CD4-positive, alpha-beta T cell treated with Interleukin-17A for 1 hour (primary cell): ENCODE data around the gene ADCY7.
A peak's percentile ranks its signal among the peaks of the same experiment; 100 is the strongest.
"Not testable (repeated sequence)": the region's sequence is repeated elsewhere in the genome, so short reads cannot be mapped to it uniquely, and the experiment has no call there.

Experiments used
- DNase-seq: peaks from one replicate; pipeline ENCODE4 v3.0.0-alpha.2; 2020

Gene ADCY7

DNA sequence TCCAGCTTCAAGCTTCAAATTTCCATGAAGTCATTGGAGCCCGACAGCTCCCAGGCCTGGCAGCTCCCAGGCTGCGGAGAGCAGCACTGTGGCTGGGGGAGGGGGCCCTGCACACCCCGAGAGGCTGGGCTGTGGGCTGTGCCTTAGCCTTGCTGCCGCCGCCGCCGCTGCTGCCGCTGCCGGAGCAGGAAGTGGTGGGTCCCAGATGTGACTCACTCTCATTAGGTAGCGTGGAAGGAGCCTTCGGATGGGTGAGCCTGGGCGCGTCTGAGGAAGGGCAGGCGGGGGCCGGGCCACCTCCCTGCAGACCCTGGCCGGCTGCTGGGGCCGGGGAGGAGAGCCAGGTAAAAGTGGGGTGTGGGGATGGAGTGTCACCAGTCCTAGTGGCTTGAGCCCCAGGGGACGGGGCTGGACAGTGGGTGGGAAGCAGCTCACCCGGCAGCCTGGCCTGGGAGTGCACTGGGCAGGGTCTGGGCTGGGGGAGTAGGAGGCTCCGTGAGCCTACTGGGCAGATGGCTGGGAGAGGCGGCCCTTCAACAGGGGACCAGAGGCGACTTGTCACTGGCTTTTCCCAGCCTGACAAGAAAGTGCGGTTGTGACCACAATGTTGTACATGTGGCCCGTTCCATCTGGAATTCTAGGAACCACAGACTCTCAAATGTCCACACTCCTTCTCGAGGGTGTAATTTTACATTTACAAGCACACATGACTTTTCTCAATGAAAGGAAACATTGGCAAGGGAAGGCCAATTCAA is at the start of gene ADCY7:
ADCY7 (plus strand) TSS at position 215 of the 755 bp plus-strand sequence. CDS start 21,629 bp downstream, outside the sequence.
- peak; percentile 87 for DNase-seq

DNA sequence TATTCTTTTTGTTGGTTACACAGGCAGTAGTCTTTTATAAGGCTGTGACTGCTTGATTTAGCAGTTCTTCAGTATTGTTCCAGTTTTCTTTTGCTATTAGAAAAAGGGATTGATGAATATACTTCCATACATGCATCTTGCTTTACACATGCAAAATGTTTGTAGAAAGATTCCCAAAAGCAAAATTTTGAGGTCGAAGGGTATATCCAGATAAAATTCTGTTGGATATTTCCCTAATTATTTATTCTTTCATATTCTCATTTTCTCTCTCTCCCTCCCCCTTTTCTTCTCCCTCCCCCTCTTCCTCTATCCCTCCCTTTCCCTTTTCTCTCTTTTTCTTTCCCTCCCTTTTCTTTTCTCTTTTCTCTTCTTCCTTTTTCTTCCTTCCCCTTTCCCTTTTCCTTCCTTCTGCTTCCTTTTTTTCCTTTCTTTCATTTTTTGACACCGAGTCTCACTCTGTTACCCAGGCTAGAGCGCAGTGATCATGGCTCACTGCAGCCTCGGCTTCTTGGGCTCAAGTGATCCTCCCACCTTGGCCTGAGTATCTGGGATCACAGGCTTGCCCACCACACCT is 46.9 kb upstream of the ADCY7 start:
- no peak for DNase-seq

DNA sequence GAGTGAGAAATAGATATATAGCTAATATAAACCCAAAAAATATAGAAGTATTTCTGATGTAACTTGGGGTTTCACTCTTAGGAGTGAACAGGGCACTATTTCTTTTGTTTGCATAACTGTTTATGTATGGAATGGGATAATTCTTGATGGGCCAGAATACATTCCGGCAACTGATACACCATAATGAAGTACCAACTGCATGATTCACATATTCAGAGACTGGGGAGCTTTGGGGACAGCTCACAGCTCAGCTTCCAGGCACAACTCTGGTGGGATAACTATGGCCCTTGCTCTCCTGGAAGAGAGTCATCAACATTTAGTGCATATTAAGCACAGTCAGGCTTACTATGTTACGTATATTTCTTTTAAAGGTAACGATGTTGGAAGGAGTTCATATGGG is 42.1 kb upstream of the ADCY7 start:
- DNase-seq: no peak

DNA sequence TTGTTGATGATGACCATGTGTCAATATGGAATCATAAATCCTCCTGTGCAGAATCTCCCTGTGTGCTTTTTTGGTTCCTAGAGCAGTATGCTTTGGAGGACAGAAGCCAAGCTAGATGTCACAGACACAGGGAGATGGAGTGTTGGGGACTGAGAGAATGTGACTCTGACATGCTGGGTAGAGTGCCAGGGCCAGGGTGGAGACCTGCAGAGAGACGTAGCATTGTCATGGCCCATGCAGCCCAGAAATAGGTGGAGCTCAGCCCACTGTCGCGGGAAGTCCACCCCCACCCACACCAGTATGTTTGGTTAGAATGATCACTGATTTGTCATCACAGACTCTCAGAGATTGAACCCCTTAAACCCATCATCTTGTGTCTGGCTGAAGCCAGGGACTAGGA is 39.2 kb upstream of the ADCY7 start:
- DNase-seq: no peak

DNA sequence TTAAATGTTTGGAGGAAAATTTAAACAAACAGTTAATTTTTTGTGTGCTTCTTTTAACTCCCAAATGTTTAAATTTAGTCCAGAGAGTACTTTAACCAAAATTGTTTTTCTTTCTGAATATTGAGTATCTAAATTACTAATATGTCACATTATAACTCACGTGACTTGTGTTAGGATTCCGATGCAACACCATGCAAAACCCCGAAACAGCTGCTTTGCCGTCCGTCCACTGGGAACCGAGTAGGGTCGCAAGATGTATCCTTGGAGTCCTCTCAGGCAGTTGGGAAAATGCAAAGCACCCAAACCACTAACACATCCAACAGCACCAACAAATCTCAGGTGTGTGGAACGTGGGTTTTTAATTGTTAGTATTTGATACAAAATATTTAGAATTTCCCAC is 38.7 kb upstream of the ADCY7 start:
- no peak for DNase-seq

DNA sequence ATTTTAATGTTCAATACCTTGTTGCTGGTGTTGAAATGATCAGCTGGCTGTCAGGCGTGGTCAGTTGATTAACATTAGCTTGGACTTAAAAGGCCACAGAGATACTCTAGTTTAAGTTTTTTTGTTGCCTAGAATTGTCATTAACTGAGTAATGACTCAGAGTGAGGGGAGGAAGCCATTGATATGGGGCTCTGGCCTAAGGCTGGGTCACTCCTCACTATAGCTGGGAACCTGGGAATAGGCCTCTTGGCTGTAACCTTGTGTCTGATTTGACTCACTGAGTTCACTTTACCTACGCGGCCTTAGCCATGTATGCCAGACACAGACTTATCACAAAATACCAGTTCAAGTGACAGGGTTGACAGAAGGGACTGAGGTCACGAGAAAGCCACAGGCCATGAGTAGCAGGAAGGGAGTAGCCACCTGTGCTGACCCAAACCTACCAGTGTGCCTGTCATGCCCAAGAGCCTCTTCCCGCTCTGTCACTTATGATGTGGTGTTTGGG is 37.9 kb upstream of the ADCY7 start:
- DNase-seq: no peak

DNA sequence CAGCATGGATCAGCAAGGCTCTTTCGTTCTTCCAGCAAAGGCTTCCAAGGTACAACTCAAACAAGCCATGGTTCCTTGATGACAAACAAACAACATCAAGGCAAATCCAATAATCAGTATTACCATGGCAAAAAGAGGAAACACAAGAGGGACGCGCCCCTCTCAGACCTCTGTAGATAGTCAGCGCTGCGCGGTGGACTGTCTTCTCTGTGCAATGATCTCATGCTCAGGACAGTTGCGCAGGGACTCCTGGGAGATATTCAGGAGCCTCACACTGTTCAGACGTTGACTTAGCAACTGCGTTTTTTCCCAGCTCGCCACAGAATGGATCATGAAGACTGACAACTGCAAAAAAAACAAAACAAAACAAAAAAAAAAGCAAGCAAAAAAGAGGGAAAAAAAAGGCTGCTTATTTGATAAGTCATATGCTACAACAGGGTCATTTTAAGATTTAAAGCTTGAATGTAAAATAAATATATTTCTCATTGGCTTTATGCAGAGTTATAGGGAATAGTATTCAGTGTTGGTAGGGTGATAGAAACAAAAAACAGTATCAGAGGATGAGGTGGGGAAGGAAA is 37.1 kb upstream of the ADCY7 start:
- no peak for DNase-seq

DNA sequence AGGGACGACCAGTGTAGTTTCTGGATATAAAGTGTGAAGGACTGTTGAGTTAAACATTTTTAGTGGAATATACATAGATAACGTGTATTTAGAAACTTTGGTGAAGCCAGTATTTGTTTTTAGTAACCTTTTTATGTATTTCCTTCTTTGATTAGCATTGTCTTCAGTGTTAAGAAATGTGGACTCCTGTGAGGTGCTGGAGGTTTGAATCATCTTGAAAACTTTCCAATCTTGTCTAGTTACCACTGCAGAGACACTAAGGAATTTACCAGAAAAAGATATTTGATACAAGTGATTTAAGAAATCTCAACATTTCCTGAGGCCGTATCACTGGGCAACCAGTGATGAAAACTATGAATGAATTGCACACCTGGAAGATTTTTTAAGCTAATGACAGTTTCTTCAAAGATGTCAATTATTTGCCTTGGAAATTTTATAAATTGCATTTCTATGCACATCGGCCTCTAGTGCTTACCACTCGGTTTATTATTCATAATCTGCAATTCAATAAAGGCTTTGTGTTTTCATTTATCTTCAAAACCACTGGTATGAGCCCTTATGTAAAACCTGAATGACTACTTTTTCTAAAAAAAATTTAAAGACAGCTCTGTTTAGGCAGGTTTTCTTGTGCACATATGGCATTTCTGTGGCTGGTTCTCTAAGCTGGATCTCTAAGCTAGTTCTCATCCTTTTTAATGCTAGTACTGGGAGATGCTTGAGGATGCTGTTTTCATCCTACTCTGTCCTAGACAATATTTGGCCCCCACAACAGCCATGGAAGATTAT is 31.4 kb upstream of the ADCY7 start:
- DNase-seq: no peak

DNA sequence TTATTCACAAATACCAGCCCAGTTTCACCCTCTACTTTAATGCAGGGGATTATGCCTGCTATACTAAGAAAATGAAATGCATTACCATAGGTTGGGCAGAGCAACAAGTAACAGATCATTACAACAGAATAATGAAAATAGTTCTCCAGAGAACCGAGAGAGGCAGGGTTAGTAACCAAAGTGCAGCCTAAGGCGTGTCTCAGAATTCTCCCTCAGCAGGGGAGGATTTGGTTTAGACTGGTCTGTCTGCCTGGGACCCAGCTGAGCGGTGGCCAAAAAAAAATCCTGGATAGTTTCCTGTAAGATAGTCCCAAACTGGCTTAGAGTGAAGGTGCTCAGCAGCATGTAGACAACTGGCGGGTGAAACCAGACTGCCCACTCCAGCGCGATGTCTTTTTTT is 30.8 kb upstream of the ADCY7 start:
- no peak for DNase-seq

DNA sequence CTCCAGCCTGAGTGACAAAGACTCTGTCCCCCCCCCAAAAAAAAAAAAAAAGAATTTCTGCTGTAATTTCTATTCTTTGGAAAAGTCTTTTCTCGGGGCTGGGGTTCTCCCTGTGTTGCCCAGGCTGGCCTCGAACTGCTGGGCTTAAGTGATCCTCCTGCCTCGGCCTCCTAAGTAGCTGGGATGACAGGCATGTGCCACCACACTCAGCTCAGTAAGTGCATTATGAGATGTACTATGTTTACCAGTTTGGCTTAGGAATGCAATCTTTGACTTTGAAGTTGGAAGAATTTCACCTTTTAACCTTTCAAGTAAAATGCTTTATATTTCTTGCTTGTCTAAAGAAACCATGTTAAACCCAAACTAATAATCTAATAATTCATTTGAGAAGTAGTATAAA is 28.0 kb upstream of the ADCY7 start:
- DNase-seq: no peak

DNA sequence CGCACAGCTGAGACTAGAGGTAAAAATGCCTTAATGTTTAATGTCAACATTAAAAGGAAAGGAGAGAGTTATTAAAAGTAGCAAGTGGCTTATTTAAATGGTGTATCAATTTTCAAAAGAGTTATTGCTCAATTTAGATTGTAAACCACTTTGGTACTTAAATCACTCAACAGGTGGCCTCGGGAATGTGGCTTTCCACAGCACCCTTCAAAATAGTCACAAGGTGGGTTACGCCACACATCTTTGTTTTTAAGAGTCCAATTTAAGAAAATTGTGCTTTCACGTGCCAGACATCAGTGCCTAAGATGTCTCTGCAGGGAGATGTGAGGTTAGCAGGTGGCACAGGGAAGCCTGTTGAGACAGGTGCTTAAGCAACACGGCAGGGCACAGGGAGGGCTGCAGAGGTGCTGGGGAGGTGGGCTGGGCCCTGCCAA is 27.5 kb upstream of the ADCY7 start:
- no peak for DNase-seq

DNA sequence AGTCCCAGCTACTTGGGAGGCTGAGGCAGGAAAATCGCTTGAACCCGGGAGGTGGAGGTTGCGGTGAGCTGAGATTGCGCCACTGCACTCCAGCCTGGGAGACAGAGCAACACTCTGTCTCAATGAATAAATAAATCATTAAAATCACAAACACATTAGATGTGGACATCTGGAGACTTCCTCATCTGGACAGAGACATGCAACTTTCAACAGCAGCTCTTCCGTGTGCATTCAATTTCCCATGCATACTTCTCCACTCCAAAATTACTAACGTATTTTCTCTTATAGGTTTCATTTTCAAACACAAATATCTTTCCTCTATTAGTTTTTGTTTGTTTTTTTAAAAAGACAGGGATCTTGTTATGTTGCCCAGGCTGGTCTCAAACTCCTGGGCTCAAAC is 23.3 kb upstream of the ADCY7 start:
- not testable (repeated sequence) for DNase-seq

DNA sequence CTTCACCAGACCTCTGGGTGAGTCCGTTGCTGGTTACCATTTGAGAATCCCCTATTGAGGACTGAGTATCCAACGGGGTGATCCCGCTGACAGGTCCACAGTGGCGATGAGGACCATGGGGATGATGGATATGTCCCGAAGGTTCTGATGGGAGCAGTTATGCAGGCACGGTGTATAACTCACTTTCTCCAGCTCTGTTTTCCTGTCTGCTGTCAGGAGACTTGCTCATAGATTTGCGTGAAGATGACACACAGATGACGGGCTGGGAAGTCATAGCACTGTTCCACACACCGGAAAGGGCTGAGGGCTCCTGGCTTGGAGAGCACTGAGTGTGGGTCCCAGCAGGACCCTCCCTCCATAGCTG is 22.2 kb upstream of the ADCY7 start:
- DNase-seq: no peak

DNA sequence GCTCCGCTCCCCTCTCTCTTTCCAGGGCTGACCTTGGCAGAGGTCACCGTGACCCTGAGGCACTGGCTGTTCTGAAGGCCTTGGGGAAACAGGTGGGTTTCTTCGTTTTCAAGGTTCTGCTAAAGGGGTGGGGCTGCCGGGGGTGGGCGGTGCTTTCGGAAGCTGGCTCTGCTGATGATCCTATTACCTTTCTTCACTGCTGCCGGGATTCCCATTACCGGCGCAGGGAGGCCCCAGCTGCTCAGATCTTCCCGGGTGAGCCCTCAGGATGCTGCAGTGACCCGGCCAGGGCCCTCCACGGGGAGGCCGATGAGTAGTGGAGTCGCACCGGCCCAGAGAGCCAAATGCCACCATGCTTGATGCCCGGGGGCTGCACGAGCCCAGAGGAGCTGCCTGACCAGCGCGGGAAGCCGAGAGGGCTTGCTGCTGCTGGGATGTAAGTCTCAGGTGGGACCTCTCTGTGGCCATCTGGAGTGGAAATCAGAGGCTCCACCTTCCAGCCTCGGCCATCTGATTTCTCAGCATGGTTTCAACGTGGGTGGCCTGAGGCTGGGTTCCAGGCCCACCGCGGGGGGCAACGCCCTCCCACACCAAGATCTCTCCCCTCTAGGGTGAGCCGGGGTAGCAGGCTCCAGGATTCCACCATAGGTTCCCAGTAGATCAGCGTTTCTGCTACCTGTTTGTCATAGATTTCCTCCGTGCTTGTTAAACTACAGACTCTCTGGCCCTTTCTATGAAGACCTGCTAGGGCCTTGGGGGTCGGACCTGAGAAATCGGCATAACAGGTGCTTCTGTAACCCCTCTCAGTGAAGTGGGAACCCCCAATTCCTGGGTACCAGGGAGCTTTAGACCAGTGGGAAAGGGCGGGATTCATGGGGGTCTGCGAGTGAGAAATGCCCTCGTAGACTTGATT is 21.6 kb upstream of the ADCY7 start:
- no peak for DNase-seq

DNA sequence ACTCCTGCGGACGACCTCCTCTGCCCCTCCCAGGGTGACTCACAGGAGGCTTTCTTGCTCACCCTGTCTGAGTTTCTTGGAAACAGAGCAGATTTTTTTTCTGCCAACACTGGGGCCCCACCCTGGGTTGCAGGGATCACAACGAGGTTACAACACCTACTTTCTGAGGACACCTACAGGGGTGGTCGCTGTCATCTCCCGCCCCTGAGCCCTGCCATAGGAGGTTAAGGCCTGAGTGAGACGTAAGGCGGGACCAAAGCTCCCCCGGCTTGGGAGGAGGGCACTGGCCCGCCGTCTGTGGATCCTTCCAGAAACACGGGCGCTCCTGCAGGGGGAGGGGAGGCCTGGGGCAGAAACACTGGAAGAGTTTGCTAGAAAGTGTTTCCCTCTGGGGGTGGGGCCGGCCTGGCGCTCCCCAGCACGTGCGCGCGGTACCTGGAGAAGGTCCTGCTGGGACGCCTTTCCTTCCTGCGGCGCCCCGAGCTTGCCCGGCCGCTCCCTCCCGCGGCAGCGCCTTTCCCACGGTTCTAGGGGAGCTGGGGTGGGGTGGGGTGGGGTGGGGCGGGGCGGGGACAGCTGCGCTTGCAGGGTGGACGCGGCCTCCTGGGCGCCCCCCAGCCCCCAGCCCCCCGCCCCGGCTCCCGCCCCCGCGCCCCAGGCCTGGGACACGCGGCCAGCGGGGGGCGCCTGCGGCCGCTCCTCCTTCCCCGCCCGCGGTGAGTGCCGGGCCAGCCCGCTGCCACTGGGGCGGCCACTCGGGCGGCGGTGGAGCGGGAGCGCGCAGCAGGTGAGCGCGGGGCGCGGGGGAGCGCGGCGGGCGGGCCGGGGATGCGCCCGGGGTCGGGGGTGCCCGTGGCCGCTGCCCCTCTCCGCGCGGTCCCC is 20.7 kb upstream of the ADCY7 start:
- DNase-seq: peak; percentile 37

DNA sequence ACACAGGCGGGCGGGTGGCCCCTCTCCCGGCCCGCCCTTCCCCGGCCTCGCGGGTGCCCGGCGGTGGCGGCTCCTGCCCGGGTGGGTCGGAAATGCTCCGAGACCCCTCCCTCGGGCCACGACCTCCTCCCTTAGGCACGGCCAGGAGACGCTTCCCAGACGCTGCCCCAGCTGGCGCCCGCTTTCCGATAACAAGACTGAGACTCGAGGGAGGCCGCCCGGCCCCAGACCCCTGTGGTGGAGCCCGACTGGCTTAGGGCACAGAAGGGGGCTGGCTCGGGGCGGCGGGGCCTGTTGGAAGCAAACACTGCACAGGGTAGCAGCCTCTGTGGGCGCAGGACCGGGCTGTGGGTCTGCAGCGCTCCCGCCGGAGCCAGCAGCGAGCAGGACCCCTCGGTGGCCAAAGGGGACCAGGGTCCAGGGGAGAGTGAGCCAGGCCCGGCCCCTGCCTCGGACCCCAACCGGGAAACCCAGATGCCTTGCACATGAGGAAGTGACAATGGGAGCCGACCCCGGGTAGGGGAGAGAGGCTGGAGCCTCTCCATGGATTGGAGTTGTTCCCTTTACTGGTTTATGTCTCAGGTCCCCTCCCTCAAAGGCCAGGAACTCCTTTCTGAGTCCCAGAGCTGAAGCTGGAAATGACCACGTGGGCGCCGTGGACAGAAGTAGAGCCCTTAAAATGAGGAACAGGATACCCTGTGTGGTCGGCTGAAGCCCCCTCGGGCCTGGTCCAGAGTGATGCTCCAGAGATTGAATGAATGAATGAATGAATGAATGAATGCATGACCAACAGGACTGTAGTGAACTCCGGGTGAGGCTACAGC is 19.8 kb upstream of the ADCY7 start:
- no peak for DNase-seq

DNA sequence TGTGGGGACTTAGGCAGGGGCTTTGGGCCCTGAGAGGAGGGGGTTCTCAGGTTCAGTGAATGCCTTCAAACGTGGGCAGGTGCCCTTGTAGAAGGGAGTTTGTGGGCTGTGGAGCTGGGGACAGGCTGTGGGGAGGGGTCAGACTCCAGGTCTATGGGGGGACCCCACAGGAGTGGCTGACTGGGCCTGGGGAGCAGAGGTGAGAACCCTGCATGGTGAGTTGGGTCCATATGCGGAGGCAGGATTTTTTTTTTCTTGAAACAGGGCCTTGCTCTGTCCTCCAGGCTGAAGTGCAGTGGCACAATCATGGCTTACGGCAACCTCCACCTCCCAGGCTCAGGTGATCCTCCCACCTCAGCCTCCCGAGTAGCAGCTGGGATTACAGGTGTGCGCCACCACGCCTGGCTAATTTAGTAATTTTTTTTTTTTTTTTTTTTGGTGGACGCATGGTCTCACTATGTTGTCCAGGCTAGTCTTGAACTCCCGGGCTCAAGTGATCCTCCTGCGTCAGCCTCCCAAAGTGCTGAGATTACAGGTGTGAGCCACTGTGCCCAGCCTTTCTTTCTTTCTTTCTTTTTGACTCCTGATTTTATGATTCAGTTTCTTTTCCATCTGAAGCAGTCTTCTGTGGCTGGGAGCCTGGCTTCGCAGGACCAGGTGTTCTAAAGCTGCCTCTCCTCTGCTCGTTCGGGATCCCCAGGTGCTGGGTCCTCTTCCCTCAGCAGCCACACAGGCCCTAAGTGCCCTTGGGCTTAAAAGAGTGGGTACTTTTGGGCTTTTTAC is 19.0 kb upstream of the ADCY7 start:
- no peak for DNase-seq

DNA sequence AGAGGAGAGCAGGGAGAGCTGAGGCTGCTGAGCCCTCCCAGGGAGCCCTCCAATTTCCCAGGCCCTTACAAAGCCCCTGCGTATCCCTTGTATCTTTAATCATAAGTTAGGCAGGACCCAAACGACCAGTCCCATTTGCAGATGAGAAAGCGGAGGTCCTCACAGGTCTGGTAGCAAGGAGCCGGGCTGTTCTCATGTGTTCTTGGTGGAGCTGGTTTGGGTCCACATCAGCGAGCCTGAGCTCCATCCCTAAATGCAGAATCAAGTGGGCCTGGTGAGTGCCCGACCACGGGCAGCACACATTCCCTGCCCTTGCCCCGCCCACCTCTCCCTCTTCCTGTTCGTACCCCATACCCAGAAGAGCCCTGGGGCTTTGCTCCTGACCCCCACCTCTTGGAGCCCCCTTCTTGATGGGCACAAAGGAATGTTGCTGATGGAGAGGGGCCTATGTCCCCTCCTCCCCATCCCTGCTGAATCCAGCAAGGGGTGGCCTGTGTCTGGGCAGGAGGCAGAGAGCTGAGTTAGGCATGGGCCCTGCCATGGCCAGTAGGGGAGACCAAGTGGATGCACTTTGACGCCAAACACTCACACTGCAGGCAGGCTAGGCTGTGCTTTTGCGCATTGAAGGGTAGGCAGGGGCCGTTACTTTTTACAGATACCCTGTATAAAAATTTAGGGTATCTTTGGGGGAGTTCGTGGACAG is 18.3 kb upstream of the ADCY7 start:
- no peak for DNase-seq

DNA sequence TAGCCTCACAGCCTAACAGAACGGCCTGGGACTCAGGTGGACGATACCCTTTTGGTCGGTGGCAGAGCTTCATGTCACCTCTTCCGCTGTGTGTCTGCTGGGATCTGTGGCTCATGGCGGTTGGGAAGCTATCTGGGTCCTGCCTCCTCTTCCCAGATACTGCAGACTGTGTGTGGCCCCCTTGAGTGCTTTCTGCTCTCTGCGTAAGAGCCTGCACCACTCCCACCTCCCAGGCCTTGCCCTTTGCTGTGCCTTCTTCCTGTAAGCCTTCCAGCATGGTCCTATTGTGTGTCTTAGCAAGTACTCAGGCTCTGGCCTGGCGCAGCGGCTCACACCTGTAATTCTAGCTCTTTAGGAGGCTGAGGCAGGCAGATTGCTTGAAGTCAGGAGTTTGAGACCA is 17.5 kb upstream of the ADCY7 start:
- DNase-seq: no peak
